ENCODE data around the gene CLK3.
"Not testable (repeated sequence)": the region's sequence is repeated elsewhere in the genome, so short reads cannot be mapped to it uniquely, and the experiment has no call there.

The CLK3 gene

DNA sequence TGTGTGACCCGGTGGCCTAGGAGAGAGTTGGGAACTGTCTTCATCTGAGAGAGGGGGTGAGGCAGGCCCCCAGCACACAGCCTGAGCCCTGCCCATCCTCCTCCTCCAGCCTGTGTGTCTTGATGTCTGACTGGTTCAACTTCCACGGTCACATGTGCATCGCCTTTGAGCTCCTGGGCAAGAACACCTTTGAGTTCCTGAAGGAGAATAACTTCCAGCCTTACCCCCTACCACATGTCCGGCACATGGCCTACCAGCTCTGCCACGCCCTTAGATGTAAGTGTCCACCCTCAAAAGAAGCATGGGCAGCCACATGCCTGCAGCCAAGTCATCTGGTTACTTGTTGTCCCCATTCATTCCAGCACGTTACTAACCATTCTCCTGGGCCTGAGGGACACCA is 10.1 kb downstream of the CLK3 start:
- Mint-ChIP-seq H3K9me3 (no peaks in the 10 kb centered on the region), H3K4me3 (no peak overlapping the region), H3K27ac (peak overlapping the region; percentile 25), H3K27me3 (no peaks in the 10 kb centered on the region), H3K4me1 (peaks cover 38% of the 10 kb centered on the region), H3K36me3 (peaks cover 10% of the 10 kb centered on the region)

- Mint-ChIP-seq H3K4me1 (peaks cover 32% of the 10 kb centered on the region), H3K4me3 (no peak overlapping the region), H3K9me3 (no peaks in the 10 kb centered on the region), H3K36me3 (peaks cover 10% of the 10 kb centered on the region), H3K27me3 (no peaks in the 10 kb centered on the region), H3K27ac (peak overlapping the region; percentile 65)
Observed at GRCh38 chr15:74626336-74626735, 10.7 kb downstream of the CLK3 start.

GRCh38 chr15:74626752-74627692 is 11.4 kb downstream of the CLK3 start:
- no peak overlapping the region for H3K4me3 Mint-ChIP-seq
- H3K36me3 Mint-ChIP-seq, result peaks cover 8% of the 10 kb centered on the region
- H3K27me3 Mint-ChIP-seq, result no peaks in the 10 kb centered on the region
- H3K9me3 Mint-ChIP-seq, result no peaks in the 10 kb centered on the region
- no peak overlapping the region for H3K27ac Mint-ChIP-seq
- peaks cover 33% of the 10 kb centered on the region for H3K4me1 Mint-ChIP-seq

DNA sequence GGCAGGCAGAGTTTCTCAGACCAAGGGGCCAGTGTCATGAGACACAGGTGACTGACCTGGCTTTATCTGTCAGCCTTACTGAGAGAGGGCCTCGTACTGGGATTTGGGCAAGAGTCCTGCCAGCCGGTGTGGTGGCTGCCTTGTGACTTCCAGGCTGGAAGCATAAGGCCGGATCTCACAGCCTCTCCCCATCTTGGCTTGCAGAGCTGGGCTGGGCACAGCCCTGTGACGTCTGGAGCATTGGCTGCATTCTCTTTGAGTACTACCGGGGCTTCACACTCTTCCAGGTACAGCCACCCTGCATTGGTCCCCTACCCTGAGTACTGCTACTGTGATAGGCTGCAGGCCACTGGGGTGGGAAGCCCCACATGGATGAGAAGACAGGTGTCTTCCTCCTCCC is 12.1 kb downstream of the CLK3 start:
- peaks cover 32% of the 10 kb centered on the region for H3K4me1 Mint-ChIP-seq
- H3K36me3 Mint-ChIP-seq, result peaks cover 3% of the 10 kb centered on the region
- H3K4me3 Mint-ChIP-seq, result no peak overlapping the region
- H3K27ac Mint-ChIP-seq, result no peak overlapping the region
- no peaks in the 10 kb centered on the region for H3K27me3 Mint-ChIP-seq
- H3K9me3 Mint-ChIP-seq, result no peaks in the 10 kb centered on the region

DNA sequence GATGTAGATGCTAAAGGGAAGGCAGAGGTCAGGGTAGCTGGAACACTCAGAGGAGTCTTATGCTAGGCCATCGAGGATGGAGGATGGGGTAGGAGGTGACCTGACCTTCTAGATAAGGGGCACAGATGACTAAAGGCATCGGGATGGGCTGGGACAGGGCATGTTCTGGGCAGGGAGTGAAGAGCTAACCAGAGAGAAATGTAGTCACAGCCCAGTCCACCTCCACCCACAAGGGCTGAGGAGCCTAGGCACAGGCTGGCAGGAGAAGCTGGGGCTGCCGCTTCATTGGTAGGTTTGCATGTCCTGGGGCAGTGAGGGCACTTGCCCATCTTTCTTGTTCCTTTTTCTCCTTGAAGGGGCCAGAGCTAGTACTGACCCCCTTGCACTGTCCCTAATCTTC is 12.6 kb downstream of the CLK3 start:
- peak overlapping the region; percentile 66 for H3K27ac Mint-ChIP-seq
- peaks cover 29% of the 10 kb centered on the region for H3K4me1 Mint-ChIP-seq
- H3K4me3 Mint-ChIP-seq, result no peak overlapping the region
- no peaks in the 10 kb centered on the region for H3K27me3 Mint-ChIP-seq
- no peaks in the 10 kb centered on the region for H3K9me3 Mint-ChIP-seq
- peaks cover 3% of the 10 kb centered on the region for H3K36me3 Mint-ChIP-seq

GRCh38 chr15:74628949-74629348 is 13.3 kb downstream of the CLK3 start:
- H3K4me3 Mint-ChIP-seq, result no peak overlapping the region
- no peaks in the 10 kb centered on the region for H3K27me3 Mint-ChIP-seq
- peaks cover 26% of the 10 kb centered on the region for H3K4me1 Mint-ChIP-seq
- no peak overlapping the region for H3K27ac Mint-ChIP-seq
- no peaks in the 10 kb centered on the region for H3K9me3 Mint-ChIP-seq
- no peaks in the 10 kb centered on the region for H3K36me3 Mint-ChIP-seq

DNA sequence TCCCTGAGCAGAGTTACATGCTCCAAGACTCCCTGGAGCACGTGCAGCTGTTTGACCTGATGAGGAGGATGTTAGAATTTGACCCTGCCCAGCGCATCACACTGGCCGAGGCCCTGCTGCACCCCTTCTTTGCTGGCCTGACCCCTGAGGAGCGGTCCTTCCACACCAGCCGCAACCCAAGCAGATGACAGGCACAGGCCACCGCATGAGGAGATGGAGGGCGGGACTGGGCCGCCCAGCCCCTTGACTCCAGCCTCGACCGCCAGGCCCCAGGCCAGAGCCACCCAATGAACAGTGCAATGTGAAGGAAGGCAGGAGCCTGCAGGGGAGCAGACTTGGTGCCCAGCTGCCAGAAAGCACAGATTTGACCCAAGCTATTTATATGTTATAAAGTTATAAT is 14.1 kb downstream of the CLK3 start:
- H3K4me1 Mint-ChIP-seq, result peaks cover 22% of the 10 kb centered on the region
- H3K9me3 Mint-ChIP-seq, H3K27ac Mint-ChIP-seq, H3K4me3 Mint-ChIP-seq, H3K36me3 Mint-ChIP-seq, H3K27me3 Mint-ChIP-seq: not testable (repeated sequence)

DNA sequence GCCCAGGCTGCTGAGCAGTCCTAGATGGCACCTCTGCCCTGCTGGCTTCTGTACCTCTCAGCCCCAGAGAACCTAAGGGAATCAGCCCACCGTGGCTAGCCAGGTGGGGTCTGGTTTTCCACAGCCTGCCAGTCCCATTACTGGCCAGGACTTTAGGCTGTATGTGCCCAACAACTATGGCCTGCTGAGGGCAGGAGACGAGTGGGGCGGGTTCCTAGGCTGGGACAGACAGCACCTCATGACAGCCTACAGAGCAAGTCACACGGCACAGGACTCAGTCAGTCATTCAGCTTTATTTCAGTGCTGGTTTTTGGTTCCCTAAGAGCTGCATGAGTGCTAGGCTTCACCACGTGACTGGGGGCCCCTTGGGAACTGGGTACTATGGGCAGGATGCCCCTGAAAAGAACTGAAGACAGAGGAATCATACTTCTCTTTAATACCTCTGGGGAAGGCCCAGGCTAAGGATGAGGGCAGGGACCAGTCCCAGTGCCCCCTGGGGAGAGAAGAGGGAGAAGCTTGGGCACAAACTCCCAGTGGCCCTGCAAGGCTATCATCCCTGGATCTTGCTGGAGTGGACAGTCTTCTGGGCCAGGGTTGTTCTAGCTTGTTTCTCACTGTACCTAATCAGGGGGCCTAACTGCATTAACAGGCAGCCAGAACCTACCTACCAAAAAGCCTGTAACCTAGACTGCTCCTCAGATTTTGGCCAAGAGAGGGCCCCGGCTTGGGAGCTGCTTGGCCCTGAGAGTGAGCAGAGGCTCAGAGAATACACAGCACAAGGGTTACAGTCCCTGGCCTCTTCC is 14.8 kb downstream of the CLK3 start:
- Mint-ChIP-seq H3K36me3 (no peaks in the 10 kb centered on the region), H3K9me3 (no peaks in the 10 kb centered on the region), H3K27me3 (no peaks in the 10 kb centered on the region), H3K27ac (peak overlapping the region; percentile 55), H3K4me1 (peaks cover 22% of the 10 kb centered on the region), H3K4me3 (no peak overlapping the region)

DNA sequence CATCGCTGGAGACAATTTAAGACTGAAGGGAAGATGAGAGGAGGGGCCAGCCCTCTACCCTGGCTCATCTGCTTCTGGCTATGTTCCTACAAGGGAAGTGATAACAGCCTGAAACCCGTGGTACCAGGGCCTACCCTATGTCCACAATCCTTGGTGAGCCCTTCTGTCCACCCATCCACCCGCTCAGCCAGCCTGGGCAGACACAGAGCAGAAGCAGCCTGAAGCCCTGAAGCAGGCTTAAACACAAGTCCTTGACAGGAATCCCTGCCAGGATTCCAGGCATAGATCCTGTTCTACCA is 15.4 kb downstream of the CLK3 start:
- no peak overlapping the region for H3K4me3 Mint-ChIP-seq

GRCh38 chr15:74631408-74631807 is 15.8 kb downstream of the CLK3 start:
- Mint-ChIP-seq H3K4me1 (peaks cover 13% of the 10 kb centered on the region), H3K4me3 (no peak overlapping the region), H3K9me3 (no peaks in the 10 kb centered on the region), H3K27ac (no peak overlapping the region), H3K27me3 (no peaks in the 10 kb centered on the region), H3K36me3 (peaks cover 2% of the 10 kb centered on the region)

More for the DNA sequence above, 15.4 kb downstream of the CLK3 start:
- H3K27ac Mint-ChIP-seq, result no peak overlapping the region
- no peaks in the 10 kb centered on the region for H3K27me3 Mint-ChIP-seq
- H3K36me3 Mint-ChIP-seq, result peaks cover 2% of the 10 kb centered on the region
- H3K4me1 Mint-ChIP-seq, result peaks cover 17% of the 10 kb centered on the region
- no peaks in the 10 kb centered on the region for H3K9me3 Mint-ChIP-seq

- peaks cover 4% of the 10 kb centered on the region for H3K36me3 Mint-ChIP-seq
- peak overlapping the region; percentile 72 for H3K27ac Mint-ChIP-seq
- H3K4me3 Mint-ChIP-seq, result no peak overlapping the region
- peaks cover 9% of the 10 kb centered on the region for H3K4me1 Mint-ChIP-seq
- H3K9me3 Mint-ChIP-seq, result no peaks in the 10 kb centered on the region
- H3K27me3 Mint-ChIP-seq, result no peaks in the 10 kb centered on the region
Observed at GRCh38 chr15:74631935-74632560, 16.4 kb downstream of the CLK3 start.

- H3K9me3 Mint-ChIP-seq, result no peaks in the 10 kb centered on the region
- peaks cover 4% of the 10 kb centered on the region for H3K36me3 Mint-ChIP-seq
Observed at GRCh38 chr15:74632601-74633000, 17.0 kb downstream of the CLK3 start.

DNA sequence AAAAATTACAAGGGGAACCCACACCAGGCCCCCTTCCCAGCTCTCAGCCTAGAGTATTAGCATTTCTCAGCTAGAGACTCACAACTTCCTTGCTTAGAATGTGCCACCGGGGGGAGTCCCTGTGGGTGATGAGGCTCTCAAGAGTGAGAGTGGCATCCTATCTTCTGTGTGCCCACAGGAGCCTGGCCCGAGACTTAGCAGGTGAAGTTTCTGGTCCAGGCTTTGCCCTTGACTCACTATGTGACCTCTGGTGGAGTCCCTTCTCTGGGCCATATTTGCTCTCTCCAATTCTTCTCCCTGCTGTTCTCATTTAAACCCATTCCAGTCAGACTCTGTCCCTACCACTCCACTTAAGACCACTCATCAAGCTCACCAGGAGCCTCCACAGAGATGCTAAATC is 18.1 kb downstream of the CLK3 start:
- Mint-ChIP-seq H3K4me1 (peaks cover 5% of the 10 kb centered on the region), H3K27me3 (no peaks in the 10 kb centered on the region), H3K36me3 (peaks cover 4% of the 10 kb centered on the region), H3K27ac (peak overlapping the region; percentile 25), H3K4me3 (no peak overlapping the region), H3K9me3 (no peaks in the 10 kb centered on the region)

More at GRCh38 chr15:74632601-74633000, 17.0 kb downstream of the CLK3 start:
- H3K4me3 Mint-ChIP-seq, result no peak overlapping the region
- no peaks in the 10 kb centered on the region for H3K27me3 Mint-ChIP-seq
- peaks cover 5% of the 10 kb centered on the region for H3K4me1 Mint-ChIP-seq
- H3K27ac Mint-ChIP-seq, result no peak overlapping the region

- Mint-ChIP-seq H3K4me1 (peaks cover 5% of the 10 kb centered on the region), H3K9me3 (no peaks in the 10 kb centered on the region), H3K27ac (no peak overlapping the region), H3K27me3 (no peaks in the 10 kb centered on the region), H3K4me3 (no peak overlapping the region), H3K36me3 (peaks cover 6% of the 10 kb centered on the region)
Observed at GRCh38 chr15:74635228-74635627, 19.6 kb downstream of the CLK3 start.

DNA sequence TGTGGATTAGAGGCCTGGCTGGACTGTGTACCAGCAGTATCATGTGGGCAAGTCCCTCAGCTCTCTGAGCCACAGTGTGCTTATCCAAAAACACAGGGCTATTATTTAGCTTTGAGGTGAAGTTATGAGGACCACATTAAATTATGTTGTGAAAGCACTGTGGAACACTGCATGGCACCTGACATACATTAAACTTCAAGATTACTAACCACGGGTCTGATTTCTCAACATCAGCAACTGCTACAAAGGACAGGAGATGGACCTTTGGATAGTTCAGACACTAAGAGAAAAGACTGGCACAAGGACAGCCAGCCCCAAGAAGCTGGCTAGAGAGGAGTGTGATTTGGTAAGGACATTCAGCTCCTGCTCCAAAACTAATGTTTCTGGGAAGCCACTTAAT is 21.3 kb downstream of the CLK3 start:
- H3K4me3 Mint-ChIP-seq, result no peak overlapping the region
- H3K9me3 Mint-ChIP-seq, result no peaks in the 10 kb centered on the region
- no peak overlapping the region for H3K27ac Mint-ChIP-seq
- H3K4me1 Mint-ChIP-seq, result peaks cover 14% of the 10 kb centered on the region
- peaks cover 6% of the 10 kb centered on the region for H3K36me3 Mint-ChIP-seq
- H3K27me3 Mint-ChIP-seq, result no peaks in the 10 kb centered on the region

- Mint-ChIP-seq H3K27me3 (no peaks in the 10 kb centered on the region), H3K4me3 (no peak overlapping the region), H3K9me3 (no peaks in the 10 kb centered on the region), H3K36me3 (peaks cover 4% of the 10 kb centered on the region), H3K27ac (peak overlapping the region; percentile 90), H3K4me1 (peaks cover 28% of the 10 kb centered on the region)
Observed at GRCh38 chr15:74641151-74641550, 25.5 kb downstream of the CLK3 start.
